Parathyroid adenoma (tissue), 2 donors: ENCODE measurements around the gene DKC1.

Source experiments
- H2AFZ ChIP-seq: fragments of 300-600 bp; sonication (generic); one replicate; pipeline ENCODE4 v1.7.0; 2017; ENCODE audit warnings: antibody characterized with exemption, mild to moderate bottlenecking
- H3K27ac ChIP-seq: fragments of 300-600 bp; sonication (generic); one replicate; pipeline ENCODE4 v1.7.0; 2017
- H3K27me3 ChIP-seq: fragments of 300-600 bp; sonication (generic); one replicate; pipeline ENCODE4 v1.7.0; 2017; ENCODE audit warnings: low read length; ENCODE audit not compliant: control insufficient read depth, insufficient read depth
- H3K36me3 ChIP-seq: fragments of 300-600 bp; sonication (generic); one replicate; pipeline ENCODE4 v1.7.0; 2017; ENCODE audit warnings: low read length; ENCODE audit not compliant: control insufficient read depth, insufficient read depth
- H3K4me1 ChIP-seq: fragments of 300-600 bp; sonication (generic); one replicate; pipeline ENCODE4 v1.7.0; 2017; ENCODE audit warnings: control low read depth
- H3K4me2 ChIP-seq: fragments of 300-600 bp; sonication (generic); one replicate; pipeline ENCODE4 v1.7.0; 2017; ENCODE audit warnings: low read length
- H3K4me3 ChIP-seq: fragments of 300-600 bp; sonication (generic); one replicate; pipeline ENCODE4 v1.7.0; 2017; ENCODE audit warnings: low read depth, low read length
- H3K79me2 ChIP-seq: fragments of 300-600 bp; sonication (generic); one replicate; pipeline ENCODE4 v1.7.0; 2017; ENCODE audit warnings: control low read depth
- H3K9ac ChIP-seq: fragments of 300-600 bp; sonication (generic); one replicate; pipeline ENCODE4 v1.7.0; 2017; ENCODE audit warnings: mild to moderate bottlenecking
- H3K9me3 ChIP-seq: fragments of 300-600 bp; sonication (generic); one replicate; pipeline ENCODE4 v1.7.0; 2017; ENCODE audit warnings: low read length; ENCODE audit not compliant: control insufficient read depth
- CTCF ChIP-seq: fragments of 300-600 bp; sonication (generic); IDR thresholded peaks from one replicate; pipeline ENCODE4 v1.7.0; 2017; ENCODE audit warnings: antibody characterized with exemption, mild to moderate bottlenecking
- donor health status: primary hyperparathyroidism.

DKC1 gene

GRCh38 chrX:154719132-154719675, 43.5 kb upstream of the DKC1 start:
- no peak overlapping the region for H2AFZ ChIP-seq
- H3K4me3 ChIP-seq: no peak overlapping the region
- no peaks in the 10 kb centered on the region for H3K79me2 ChIP-seq
- no peak for TF ChIP-seq CTCF
- H3K9ac ChIP-seq: no peak overlapping the region
- no peaks in the 10 kb centered on the region for H3K9me3 ChIP-seq
- peaks cover 3% of the 10 kb centered on the region for H3K4me1 ChIP-seq
- no peak overlapping the region for H3K4me2 ChIP-seq
- no peaks in the 10 kb centered on the region for H3K27me3 ChIP-seq
- H3K27ac ChIP-seq: no peak overlapping the region
- H3K36me3 ChIP-seq: no peaks in the 10 kb centered on the region

- TF ChIP-seq CTCF: no peak
- Histone ChIP-seq H3K27me3 (no peaks in the 10 kb centered on the region), H3K9ac (no peak overlapping the region), H3K27ac (no peak overlapping the region), H2AFZ (no peak overlapping the region), H3K4me3 (no peak overlapping the region), H3K4me1 (peaks cover 3% of the 10 kb centered on the region), H3K4me2 (no peak overlapping the region), H3K79me2 (no peaks in the 10 kb centered on the region), H3K36me3 (no peaks in the 10 kb centered on the region), H3K9me3 (no peaks in the 10 kb centered on the region)
These were observed 42.6 kb upstream of the DKC1 start for GRCh38 chrX:154720067-154720466.

- Histone ChIP-seq H3K9ac (no peak overlapping the region), H3K9me3 (no peaks in the 10 kb centered on the region), H3K36me3 (no peaks in the 10 kb centered on the region), H3K27me3 (no peaks in the 10 kb centered on the region), H3K79me2 (no peaks in the 10 kb centered on the region), H2AFZ (no peak overlapping the region), H3K4me3 (no peak overlapping the region), H3K4me2 (no peak overlapping the region), H3K27ac (no peak overlapping the region), H3K4me1 (peaks cover 3% of the 10 kb centered on the region)
- no peak for TF ChIP-seq CTCF
These were observed 41.5 kb upstream of the DKC1 start for GRCh38 chrX:154721155-154721554.

GRCh38 chrX:154724993-154725756, 37.5 kb upstream of the DKC1 start:
- Histone ChIP-seq H3K4me3 (no peak overlapping the region), H3K27ac (no peak overlapping the region), H3K4me1 (peaks cover 7% of the 10 kb centered on the region), H3K79me2 (no peaks in the 10 kb centered on the region), H3K27me3 (no peaks in the 10 kb centered on the region), H3K9ac (no peak overlapping the region), H3K9me3 (no peaks in the 10 kb centered on the region), H2AFZ (no peak overlapping the region), H3K36me3 (no peaks in the 10 kb centered on the region), H3K4me2 (no peak overlapping the region)
- no peak for TF ChIP-seq CTCF

GRCh38 chrX:154727418-154727817, 35.2 kb upstream of the DKC1 start:
- Histone ChIP-seq H3K4me3 (no peak overlapping the region), H3K4me1 (peaks cover 26% of the 10 kb centered on the region), H3K27me3 (no peaks in the 10 kb centered on the region), H3K4me2 (no peak overlapping the region), H3K36me3 (no peaks in the 10 kb centered on the region), H3K79me2 (no peaks in the 10 kb centered on the region), H3K9me3 (no peaks in the 10 kb centered on the region), H3K9ac (no peak overlapping the region), H2AFZ (no peak overlapping the region), H3K27ac (no peak overlapping the region)
- TF ChIP-seq CTCF: no peak
